H1 (cell line): Measurements from ENCODE around the gene SLC47A2. TPM values are rescaled to one million over a fixed set of nuclear protein-coding genes. Genes with fewer than 3 reads are reported as not detected.
A peak's percentile ranks its signal among the peaks of the same experiment; 100 is the strongest.

Experiments used
- CTCF ChIA-PET: fragments of 300-600 bp; sonication (Branson Sonifier 250); formaldehyde crosslinking; loops from one replicate; lab custom pipeline; 2021; ENCODE audit not compliant: partially characterized antibody; lab: Charles Lee
- POLR2A ChIA-PET: fragments of 300-600 bp; sonication (Branson Sonifier 250); formaldehyde crosslinking; loops from one replicate; lab custom pipeline; 2021; ENCODE audit warnings: inconsistent platforms; ENCODE audit not compliant: partially characterized antibody; lab: Charles Lee
- DNase-seq, 2 experiments: peaks; one replicate each; pipeline versions ENCODE4 v3.0.0 to v3.0.0-alpha.2; 2010 to 2022; ENCODE audit warnings: low spot score in 2 of 2, low read depth in 1 of 2, mixed read lengths in 1 of 2
- FAIRE-seq: peaks from 2 replicates; lab custom pipeline; 2011; peaks lifted over from hg19 to GRCh38; lab: Jason Lieb, UNC
- H2AFZ ChIP-seq: 2 replicates; pipeline ENCODE4 v1.8.1; 2012; ENCODE audit warnings: low read length, inconsistent platforms
- H2AK5ac ChIP-seq: 2 replicates; pipeline ENCODE4 v1.6.1; 2013; ENCODE audit warnings: low read depth, low read length
- H2BK120ac ChIP-seq: replicated peaks from 2 replicates; pipeline ENCODE3; 2013; ENCODE audit warnings: low read depth, low read length, inconsistent platforms
- H2BK12ac ChIP-seq: 2 replicates; pipeline ENCODE4 v1.6.1; 2013; ENCODE audit warnings: low read depth, low read length
- H2BK15ac ChIP-seq: 2 replicates; pipeline ENCODE4 v1.6.1; 2013; ENCODE audit warnings: low read length
- H2BK20ac ChIP-seq: 2 replicates; pipeline ENCODE4 v1.6.1; 2013; ENCODE audit warnings: low read length
- H2BK5ac ChIP-seq: 2 replicates; pipeline ENCODE4 v1.6.1; 2013; ENCODE audit warnings: low read depth, low read length
- H3K14ac ChIP-seq: 2 replicates; pipeline ENCODE4 v1.6.1; 2013; ENCODE audit warnings: inconsistent platforms; ENCODE audit not compliant: insufficient read length
- H3K18ac ChIP-seq: 2 replicates; pipeline ENCODE4 v1.6.1; 2013; ENCODE audit warnings: low read length; ENCODE audit errors: extremely low read depth
- H3K23ac ChIP-seq: 2 replicates; pipeline ENCODE4 v1.6.1; 2013; ENCODE audit warnings: inconsistent platforms; ENCODE audit not compliant: insufficient read length
- H3K23me2 ChIP-seq: 2 replicates; pipeline ENCODE4 v1.6.1; 2013; ENCODE audit warnings: low read depth, low read length
- H3K27ac ChIP-seq: 2 replicates; pipeline ENCODE4 v1.6.1; 2011; ENCODE audit warnings: low read depth, low read length, inconsistent platforms
- H3K27me3 ChIP-seq, 4 experiments: replicated peaks in 1 of 4; 1 replicate in 1 of 4; 2 replicates in 3 of 4; pipeline versions ENCODE4 v1.6.1 to v1.8.1; 2011 to 2013; ENCODE audit warnings: low read length in 3 of 4, mild to moderate bottlenecking in 3 of 4, inconsistent platforms in 2 of 4, mixed read lengths in 2 of 4, moderate library complexity in 1 of 4; ENCODE audit not compliant: control insufficient read depth in 3 of 4, insufficient read depth in 3 of 4; ENCODE audit errors: extremely low read depth in 1 of 4
- H3K36me3 ChIP-seq, 4 experiments: 2 replicates each; pipeline versions ENCODE4 v1.6.1 to v1.8.1; 2011 to 2013; ENCODE audit warnings: mild to moderate bottlenecking in 4 of 4, low read length in 3 of 4, moderate library complexity in 2 of 4, control low read depth in 1 of 4, inconsistent platforms in 1 of 4; ENCODE audit not compliant: insufficient read depth in 4 of 4, control insufficient read depth in 2 of 4
- H3K4ac ChIP-seq: replicated peaks from 2 replicates; pipeline ENCODE3; 2013; ENCODE audit warnings: low read length, low read depth, mixed read lengths, inconsistent platforms; ENCODE audit not compliant: insufficient read length
- H3K4me1 ChIP-seq, 4 experiments: replicated peaks in 1 of 4; 1 replicate in 1 of 4; 2 replicates in 3 of 4; pipeline versions ENCODE4 v1.6.1 to v1.8.1; 2011 to 2013; ENCODE audit warnings: low read length in 3 of 4, inconsistent platforms in 2 of 4, mixed read lengths in 1 of 4; ENCODE audit not compliant: insufficient read depth in 4 of 4, control insufficient read depth in 3 of 4
- H3K4me2 ChIP-seq, 2 experiments: 2 replicates each; pipeline versions ENCODE4 v1.6.1 to v1.8.1; 2011 to 2013; ENCODE audit warnings: low read depth in 2 of 2, low read length in 2 of 2, control low read depth in 1 of 2, inconsistent platforms in 1 of 2, mild to moderate bottlenecking in 1 of 2; ENCODE audit not compliant: insufficient read depth in 1 of 2
- H3K4me3 ChIP-seq, 4 experiments: fragments of 200-600, 300-600 bp in 1 of 4; sonication (generic), shearing (Covaris generic), sonication (Bioruptor Twin) in 1 of 4; 2 replicates each; pipeline versions ENCODE4 v1.5.1 to v1.8.1; 2011 to 2016; ENCODE audit warnings: low read length in 4 of 4, low read depth in 3 of 4, control low read depth in 2 of 4, inconsistent platforms in 2 of 4, mild to moderate bottlenecking in 2 of 4, mixed read lengths in 1 of 4, moderate library complexity in 1 of 4; ENCODE audit not compliant: insufficient read depth in 2 of 4; ENCODE audit errors: extremely low read depth in 1 of 4
- H3K56ac ChIP-seq: replicated peaks from 2 replicates; pipeline ENCODE3; 2013; ENCODE audit warnings: low read depth, mild to moderate bottlenecking, mixed read lengths, low read length, inconsistent platforms; ENCODE audit not compliant: insufficient read length
- H3K79me1 ChIP-seq: 2 replicates; pipeline ENCODE4 v1.6.1; 2013; ENCODE audit warnings: low read depth, low read length, control low read depth
- H3K79me2 ChIP-seq, 2 experiments: 2 replicates each; pipeline versions ENCODE4 v1.6.1 to v1.8.1; 2012 to 2013; ENCODE audit warnings: low read length in 2 of 2, mild to moderate bottlenecking in 2 of 2, inconsistent platforms in 1 of 2; ENCODE audit not compliant: insufficient read depth in 2 of 2, control insufficient read depth in 1 of 2
- H3K9ac ChIP-seq, 4 experiments: replicated peaks in 1 of 4; 1 replicate in 1 of 4; 2 replicates in 3 of 4; pipeline versions ENCODE4 v1.6.1 to v1.8.1; 2011 to 2013; ENCODE audit warnings: low read depth in 3 of 4, low read length in 3 of 4, control low read depth in 2 of 4, mild to moderate bottlenecking in 2 of 4, moderate library complexity in 2 of 4, inconsistent platforms in 1 of 4; ENCODE audit errors: extremely low read depth in 1 of 4
- H3K9me3 ChIP-seq, 2 experiments: 2 replicates each; pipeline versions ENCODE4 v1.6.1 to v1.8.1; 2012 to 2013; ENCODE audit warnings: mild to moderate bottlenecking in 2 of 2, moderate library complexity in 2 of 2, control low read depth in 1 of 2, inconsistent platforms in 1 of 2, low read depth in 1 of 2, low read length in 1 of 2, mixed read lengths in 1 of 2; ENCODE audit not compliant: insufficient read depth in 2 of 2
- H4K20me1 ChIP-seq, 2 experiments: replicated peaks in 1 of 2; 2 replicates each; pipeline versions ENCODE3 to v1.8.1; 2011 to 2013; ENCODE audit warnings: inconsistent platforms in 2 of 2, low read length in 2 of 2, mild to moderate bottlenecking in 1 of 2; ENCODE audit not compliant: insufficient read depth in 2 of 2, control insufficient read depth in 1 of 2
- H4K5ac ChIP-seq: 2 replicates; pipeline ENCODE4 v1.6.1; 2013; ENCODE audit warnings: low read length, low read depth, mixed read lengths, inconsistent platforms; ENCODE audit not compliant: insufficient read length
- H4K8ac ChIP-seq: 2 replicates; pipeline ENCODE4 v1.8.0; 2013; ENCODE audit warnings: mild to moderate bottlenecking, moderate library complexity, low read length, inconsistent platforms; ENCODE audit not compliant: insufficient read depth; ENCODE audit errors: extremely low read depth
- H4K91ac ChIP-seq: replicated peaks from 2 replicates; pipeline ENCODE3; 2013; ENCODE audit warnings: low read length, mixed read lengths, inconsistent platforms; ENCODE audit not compliant: insufficient read length
- BRCA1 ChIP-seq: IDR thresholded peaks from 2 replicates; pipeline ENCODE4 v1.6.1; 2012; ENCODE audit warnings: low read depth, low read length, improper control_type of control experiment
- RAD21 ChIP-seq, 2 experiments: IDR thresholded peaks in 1 of 2; conservative IDR thresholded peaks in 1 of 2; 2 replicates each; pipeline ENCODE4 v1.6.1; 2011; ENCODE audit warnings: low read depth in 2 of 2, low read length in 2 of 2, improper control_type of control experiment in 1 of 2, inconsistent platforms in 1 of 2, mild to moderate bottlenecking in 1 of 2, moderate library complexity in 1 of 2
- WGBS, 2 experiments: shearing (Covaris generic) in 1 of 2; methylation state at CpG; one replicate each; pipeline versions ENCODE4 v1.1.6 to v1.1.7; 2013 to 2015; ENCODE audit warnings: low lambda C conversion rate in 2 of 2, mixed read lengths in 2 of 2, inconsistent platforms in 1 of 2, low coverage in 1 of 2, missing lambda C conversion rate in 1 of 2; ENCODE audit not compliant: insufficient replicate concordance in 2 of 2, insufficient coverage in 1 of 2, insufficient read length in 1 of 2; ENCODE audit errors: extremely low coverage in 1 of 2, missing lambda C conversion rate in 1 of 2; 5-methylcytosine and 5-hydroxymethylcytosine counted together
- polyA plus RNA-seq, 7 experiments: library from polyadenylated mRNA; depleted of rRNA in 3 of 7; stranded (reverse) in 5 of 7; unstranded in 2 of 7; fragments of >200 nt in 5 of 7; fragments of 200-250 nt in 2 of 7; gene quantifications; 1 replicate in 5 of 7; 2 replicates in 1 of 7; 4 replicates in 1 of 7; pipeline versions ENCODE4 v1.2.1 to v1.2.3, GENCODE V29; 2011 to 2013; ENCODE audit warnings: missing spikeins in 2 of 7, mixed read lengths in 2 of 7
- total RNA-seq: library from RNA; stranded (reverse); fragmentation: NEBNext Ultra II Directional; extraction: Animal tissue kit (Norgen Biotek cat#: 25700); gene quantifications from 2 replicates; pipeline ENCODE4 v1.2.1, GENCODE V29; 2021

SLC47A2 gene
- total and polyA plus RNA-seq, 2 of the 8 experiments (the other 6 are each of a cell fraction or from before 2014, with no cell fraction given) = not detected

- no peak overlapping the region for H4K91ac ChIP-seq
- no peak overlapping the region for H3K14ac ChIP-seq
- WGBS, 2 experiments = 89% methylated on average over 5 of the region's 5 CpGs; no CpG with 5 or more reads in 1 of the 2 experiments
- H2AFZ ChIP-seq = no peak overlapping the region
- no peak overlapping the region for H2BK12ac ChIP-seq
- no peak overlapping the region for H2BK15ac ChIP-seq
- peaks cover 2 to 42% (median 19%) of the 10 kb centered on the region in 4 experiments; a peak in 7 of 8 replicates for H3K36me3 ChIP-seq
- H3K27ac ChIP-seq = no peak overlapping the region
- H3K4me2 ChIP-seq = no peak overlapping the region
- no peaks in the 10 kb centered on the region; the same call in 1 of the 2 replicates for H3K79me1 ChIP-seq
- H2BK5ac ChIP-seq = no peak overlapping the region
- FAIRE-seq = no peak
- H3K27me3 ChIP-seq = no peaks in the 10 kb centered on the region
- H3K79me2 ChIP-seq = no peaks in the 10 kb centered on the region
- H3K56ac ChIP-seq = no peak overlapping the region
- ChIA-PET POLR2A (interaction anchor here (0.9 kb wide), 1 partner anchor 17 kb away, joined by 3 read pairs; no protein-coding TSS in a partner anchor), CTCF (interaction anchor here (0.6 to 1.9 kb wide), 10 partner anchors 18 to 309 kb away, joined by 3 to 5 read pairs (median 3); no protein-coding TSS in a partner anchor)
- peaks cover 0 to 2% of the 10 kb centered on the region in 2 experiments for H4K20me1 ChIP-seq
- no peak overlapping the region for H3K9ac ChIP-seq
- no peak overlapping the region for H4K5ac ChIP-seq
- no peak overlapping the region for H4K8ac ChIP-seq
- no peak overlapping the region for H3K18ac ChIP-seq
- no peak overlapping the region for H3K23ac ChIP-seq
- no peak overlapping the region for H2BK20ac ChIP-seq
- no peaks in the 10 kb centered on the region for H3K4me1 ChIP-seq
- peak in 1 of 2 experiments; percentile 1 for DNase-seq
- no peak overlapping the region for H2BK120ac ChIP-seq
- no peaks in the 10 kb centered on the region for H3K23me2 ChIP-seq
- TF ChIP-seq RAD21 (IDR thresholded peaks at IDR 0.05 in 1 of 2, conservative IDR thresholded peaks at IDR 0.05 in 1 of 2; ENCODE audit: low read depth in 2 of 2, low read length in 2 of 2) (0 out of 4 replicates have a peak, but pooled peaks of 1 of the 2 experiments have one; percentile 4), BRCA1 (no peak)
- TF ChIP-seq, all 59 proteins: peak for 1
- H3K4ac ChIP-seq = no peak overlapping the region
- no peak overlapping the region for H3K4me3 ChIP-seq
- peaks cover 7 to 20% of the 10 kb centered on the region in 2 experiments for H3K9me3 ChIP-seq
- H2AK5ac ChIP-seq = no peak overlapping the region
Observed at GRCh38 chr17:19672009-19672750, 44.2 kb downstream of the SLC47A2 start.
